Hepatocyte (in vitro differentiated cells): ENCODE measurements around the gene DDC. TPM values are rescaled to one million over a fixed set of nuclear protein-coding genes. Genes with fewer than 3 reads are reported as not detected.
"Not testable (repeated sequence)": the region's sequence is repeated elsewhere in the genome, so short reads cannot be mapped to it uniquely, and the experiment has no call there.

Experiments used
- DNase-seq: peaks from one replicate; pipeline ENCODE4 v3.0.0-alpha.2; 2016; ENCODE audit warnings: low spot score
- H2AFZ ChIP-seq: fragments of 200-600 bp; sonication (generic); 2 replicates; pipeline ENCODE4 v1.6.0; 2016; ENCODE audit warnings: antibody characterized with exemption, mild to moderate bottlenecking
- H3K27ac ChIP-seq: fragments of 200-600 bp; sonication (generic); 2 replicates; pipeline ENCODE4 v1.5.1; 2016; ENCODE audit warnings: mild to moderate bottlenecking
- H3K27me3 ChIP-seq: fragments of 200-600 bp; sonication (generic); 2 replicates; pipeline ENCODE4 v1.6.1; 2016
- H3K36me3 ChIP-seq: fragments of 200-600 bp; sonication (generic); replicated peaks from 2 replicates; pipeline ENCODE4 v1.5.1; 2016; ENCODE audit warnings: low read depth; ENCODE audit not compliant: insufficient read depth
- H3K4me1 ChIP-seq: fragments of 200-600 bp; sonication (generic); 2 replicates; pipeline ENCODE4 v1.5.1; 2016; ENCODE audit warnings: mild to moderate bottlenecking, moderate library complexity; ENCODE audit not compliant: insufficient read depth
- H3K4me2 ChIP-seq: fragments of 200-600 bp; sonication (generic); 2 replicates; pipeline ENCODE4 v1.6.0; 2016
- H3K4me3 ChIP-seq: fragments of 200-600 bp; sonication (generic); 2 replicates; pipeline ENCODE4 v1.5.1; 2016; ENCODE audit warnings: mild to moderate bottlenecking
- H3K79me2 ChIP-seq: fragments of 200-600 bp; sonication (generic); 2 replicates; pipeline ENCODE4 v1.6.0; 2017; ENCODE audit warnings: mild to moderate bottlenecking
- H3K9me2 ChIP-seq: fragments of 200-600 bp; sonication (generic); replicated peaks from 2 replicates; pipeline ENCODE4 v1.6.0; 2017; ENCODE audit warnings: mild to moderate bottlenecking; ENCODE audit not compliant: insufficient read depth
- H3K9me3 ChIP-seq: fragments of 200-600 bp; sonication (generic); 2 replicates; pipeline ENCODE4 v1.5.1; 2016; ENCODE audit warnings: low read depth, mild to moderate bottlenecking
- H4K20me1 ChIP-seq: fragments of 200-600 bp; sonication (generic); 2 replicates; pipeline ENCODE4 v1.6.0; 2016; ENCODE audit warnings: mild to moderate bottlenecking; ENCODE audit not compliant: insufficient read depth, poor library complexity, severe bottlenecking
- EZH2 ChIP-seq: fragments of 200-600 bp; sonication (generic); IDR thresholded peaks from 2 replicates; pipeline ENCODE4 v1.6.1; 2016; ENCODE audit warnings: antibody characterized with exemption, mild to moderate bottlenecking, borderline replicate concordance
- EZH2phosphoT487 ChIP-seq: fragments of 200-600 bp; sonication (generic); IDR thresholded peaks from one replicate; pipeline ENCODE4 v1.6.1; 2018; ENCODE audit warnings: antibody characterized with exemption, mild to moderate bottlenecking, low read depth, moderate library complexity; ENCODE audit not compliant: unreplicated experiment, severe bottlenecking
- WGBS: methylation state at CpG from one replicate; pipeline ENCODE4 v1.1.6; 2016; ENCODE audit warnings: low lambda C conversion rate; ENCODE audit errors: missing lambda C conversion rate; 5-methylcytosine and 5-hydroxymethylcytosine counted together
- polyA plus RNA-seq: library from polyadenylated mRNA; unstranded; fragments of >200 nt; fragmentation: Nextera tagmentation; extraction: Ambion mirVana; gene quantifications from 2 replicates; pipeline ENCODE4 v1.2.1, GENCODE V29; 2016
- total RNA-seq: library from RNA; depleted of rRNA; stranded (reverse); fragments of >200 nt; gene quantifications from 2 replicates; pipeline ENCODE4 v1.2.3, GENCODE V29; 2014
- TF ChIP-seq, protein P1 (sequence below): fragments of 200-600 bp; sonication (generic); IDR thresholded peaks from 2 replicates; pipeline ENCODE4 v1.5.1; 2016; ENCODE audit warnings: antibody characterized with exemption, mild to moderate bottlenecking; ENCODE audit not compliant: poor library complexity

The DDC gene
- total and polyA plus RNA-seq, 2 experiments from 2014 or later = 42.4 to 56.1 TPM

DNA sequence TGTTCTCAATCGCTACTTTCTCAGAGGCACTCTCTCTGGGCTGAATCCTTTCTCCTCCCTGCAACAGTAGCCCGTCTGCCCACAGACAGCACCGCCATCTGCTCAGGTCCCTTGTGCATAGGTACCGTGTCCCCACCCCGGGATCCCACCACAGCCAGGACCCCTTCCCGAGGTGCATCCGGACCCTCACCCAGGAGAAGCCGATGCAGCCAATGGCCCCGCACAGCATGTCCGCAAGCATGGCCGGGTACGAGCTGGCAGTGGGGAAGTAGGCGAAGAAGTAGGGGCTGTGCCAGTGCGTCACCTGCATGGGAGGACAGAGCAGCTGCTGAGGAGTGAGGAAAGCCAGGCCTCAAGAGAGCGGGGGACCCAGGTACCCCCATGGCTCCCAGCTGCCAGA, 25.5 kb downstream of the DDC start:
- no peaks in the 10 kb centered on the region for H4K20me1 ChIP-seq
- H2AFZ ChIP-seq = no peak overlapping the region
- no peaks in the 10 kb centered on the region for H3K9me3 ChIP-seq
- no peak overlapping the region for H3K27ac ChIP-seq
- H3K36me3 ChIP-seq = no peaks in the 10 kb centered on the region
- peak; percentile 2 for DNase-seq
- H3K9me2 ChIP-seq = no peaks in the 10 kb centered on the region
- H3K4me2 ChIP-seq = no peak overlapping the region
- 94% methylated on average over 15 of the region's 15 CpGs for WGBS
- H3K27me3 ChIP-seq = no peaks in the 10 kb centered on the region
- H3K4me1 ChIP-seq = peaks cover under 1% of the 10 kb centered on the region
- TF ChIP-seq EZH2phosphoT487 (no peak), EZH2 (no peak)
- TF ChIP-seq, protein P1, sequence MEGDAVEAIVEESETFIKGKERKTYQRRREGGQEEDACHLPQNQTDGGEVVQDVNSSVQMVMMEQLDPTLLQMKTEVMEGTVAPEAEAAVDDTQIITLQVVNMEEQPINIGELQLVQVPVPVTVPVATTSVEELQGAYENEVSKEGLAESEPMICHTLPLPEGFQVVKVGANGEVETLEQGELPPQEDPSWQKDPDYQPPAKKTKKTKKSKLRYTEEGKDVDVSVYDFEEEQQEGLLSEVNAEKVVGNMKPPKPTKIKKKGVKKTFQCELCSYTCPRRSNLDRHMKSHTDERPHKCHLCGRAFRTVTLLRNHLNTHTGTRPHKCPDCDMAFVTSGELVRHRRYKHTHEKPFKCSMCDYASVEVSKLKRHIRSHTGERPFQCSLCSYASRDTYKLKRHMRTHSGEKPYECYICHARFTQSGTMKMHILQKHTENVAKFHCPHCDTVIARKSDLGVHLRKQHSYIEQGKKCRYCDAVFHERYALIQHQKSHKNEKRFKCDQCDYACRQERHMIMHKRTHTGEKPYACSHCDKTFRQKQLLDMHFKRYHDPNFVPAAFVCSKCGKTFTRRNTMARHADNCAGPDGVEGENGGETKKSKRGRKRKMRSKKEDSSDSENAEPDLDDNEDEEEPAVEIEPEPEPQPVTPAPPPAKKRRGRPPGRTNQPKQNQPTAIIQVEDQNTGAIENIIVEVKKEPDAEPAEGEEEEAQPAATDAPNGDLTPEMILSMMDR = no peak
- no peak overlapping the region for H3K4me3 ChIP-seq
- H3K79me2 ChIP-seq = peaks cover 2% of the 10 kb centered on the region

DNA sequence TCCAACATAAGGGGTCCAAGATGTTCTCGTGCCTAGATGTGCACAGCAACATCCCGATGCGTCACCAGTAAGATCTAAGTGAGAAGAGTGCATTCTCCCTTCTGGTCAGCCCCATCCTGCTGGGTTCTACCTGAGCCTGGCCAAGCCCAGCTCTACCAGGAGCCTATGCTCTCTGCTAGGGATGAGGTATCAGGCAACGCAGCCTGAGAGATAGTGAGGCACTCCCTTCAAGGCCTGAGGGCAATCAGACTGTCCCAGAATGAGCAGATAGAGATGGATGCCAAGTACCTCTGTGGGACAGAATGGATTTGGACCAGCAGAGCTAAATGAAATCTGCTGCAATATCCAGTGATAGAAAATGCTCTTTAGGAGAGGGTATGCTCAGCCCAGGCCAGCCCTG, 26.7 kb downstream of the DDC start:
- Histone ChIP-seq H3K4me3 (no peak overlapping the region), H3K4me1 (peaks cover 10% of the 10 kb centered on the region), H3K79me2 (no peaks in the 10 kb centered on the region), H3K4me2 (no peak overlapping the region), H3K9me2 (no peaks in the 10 kb centered on the region), H3K36me3 (no peaks in the 10 kb centered on the region), H2AFZ (no peak overlapping the region), H3K27ac (no peak overlapping the region), H3K27me3 (no peaks in the 10 kb centered on the region), H3K9me3 (no peaks in the 10 kb centered on the region), H4K20me1 (no peaks in the 10 kb centered on the region)
- TF ChIP-seq EZH2phosphoT487 = no peak
- TF ChIP-seq, protein P1 = no peak
- no peak for TF ChIP-seq EZH2
- DNase-seq = peak; percentile 2
- 95% methylated on average over 4 of the region's 4 CpGs for WGBS

DNA sequence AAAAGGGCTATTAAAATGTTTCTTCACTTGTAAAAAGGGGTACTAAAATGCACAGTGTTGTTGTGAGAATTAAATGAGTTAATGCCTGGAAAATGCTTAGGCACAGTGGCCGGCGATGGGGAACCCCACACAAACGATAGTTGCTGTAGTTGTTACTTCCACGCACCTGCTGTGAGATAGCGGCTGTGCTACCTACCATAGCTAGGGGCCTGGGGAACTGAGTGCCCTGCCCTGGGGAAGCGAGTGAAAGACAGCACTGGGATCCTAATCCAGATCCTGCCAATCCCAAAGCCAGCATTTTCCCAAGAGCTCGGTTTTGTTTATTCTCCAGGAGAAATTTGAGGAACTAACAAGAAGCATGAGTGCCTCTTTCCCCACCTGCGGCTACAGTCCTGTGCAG, 27.8 kb downstream of the DDC start:
- no peak overlapping the region for H3K4me3 ChIP-seq
- TF ChIP-seq EZH2phosphoT487 = no peak
- no peak for TF ChIP-seq EZH2
- 90% methylated on average over 8 of the region's 8 CpGs for WGBS
- H3K4me2 ChIP-seq = no peak overlapping the region
- H4K20me1 ChIP-seq = no peaks in the 10 kb centered on the region
- H3K36me3 ChIP-seq = no peaks in the 10 kb centered on the region
- no peak overlapping the region for H3K27ac ChIP-seq
- no peaks in the 10 kb centered on the region for H3K9me3 ChIP-seq
- H3K9me2 ChIP-seq = no peaks in the 10 kb centered on the region
- no peak overlapping the region for H2AFZ ChIP-seq
- no peaks in the 10 kb centered on the region for H3K79me2 ChIP-seq
- H3K27me3 ChIP-seq = no peaks in the 10 kb centered on the region
- DNase-seq = no peak
- H3K4me1 ChIP-seq = peaks cover 13% of the 10 kb centered on the region

DNA sequence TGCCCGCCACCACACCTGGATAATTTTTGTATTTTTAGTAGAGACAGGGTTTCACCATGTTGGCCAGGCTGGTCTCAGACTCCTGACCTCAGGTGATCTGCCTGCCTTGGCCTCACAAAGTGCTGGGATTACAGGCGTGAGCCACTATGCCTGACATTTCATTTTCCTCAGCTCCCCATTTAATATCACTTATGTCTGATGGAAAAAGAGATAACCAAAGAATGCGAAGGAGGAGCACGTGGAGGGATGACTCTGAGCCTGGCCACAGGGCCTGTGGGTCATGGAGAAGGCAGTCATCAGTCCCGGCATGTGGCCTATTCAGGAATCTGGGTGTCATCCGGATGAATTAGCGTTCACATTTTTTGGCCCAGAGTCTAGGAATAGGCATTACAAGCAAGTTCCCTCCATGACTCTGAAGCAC, 29.9 kb downstream of the DDC start:
- H3K4me2 ChIP-seq, H3K79me2 ChIP-seq, H3K9me2 ChIP-seq, H3K4me3 ChIP-seq, H3K9me3 ChIP-seq, H3K27me3 ChIP-seq, H4K20me1 ChIP-seq, H3K36me3 ChIP-seq, H2AFZ ChIP-seq: not testable (repeated sequence)
- peak; percentile 9 for DNase-seq
- Histone ChIP-seq H3K4me1 (peaks cover 27% of the 10 kb centered on the region), H3K27ac (peak overlapping the region; percentile 91)
- WGBS = 88% methylated on average over 7 of the region's 7 CpGs
